Activated B cell treated with CpG ODN at 0.5 μM for 24 hours (primary cell): ENCODE data around the gene EPHB6. TPM values are rescaled to one million over a fixed set of nuclear protein-coding genes. Genes with fewer than 3 reads are reported as not detected.

Experiments used
- ATAC-seq: fragments of 200-7000 bp; cut with Tn5 transposase; one replicate; pipeline ENCODE4 v1.10.0; 2021; ENCODE audit warnings: low read depth, mild to moderate bottlenecking, moderate library complexity
- CTCF ChIA-PET: fragments of 350-600 bp; sonication (Branson Sonifier 250); formaldehyde crosslinking; loops from one replicate; lab custom pipeline; 2021; ENCODE audit warnings: antibody characterized with exemption; lab: Charles Lee
- POLR2A ChIA-PET: fragments of 350-600 bp; sonication (Branson Sonifier 250); formaldehyde crosslinking; loops from one replicate; lab custom pipeline; 2021; ENCODE audit warnings: antibody characterized with exemption; lab: Charles Lee
- DNase-seq: peaks from one replicate; pipeline ENCODE4 v3.0.0; 2022
- H3K27ac Mint-ChIP-seq: one replicate; pipeline ENCODE4 v1.8.0; 2020; ENCODE audit warnings: mixed read lengths
- H3K27me3 Mint-ChIP-seq: one replicate; pipeline ENCODE4 v1.8.0; 2021; ENCODE audit warnings: mixed read lengths
- H3K36me3 Mint-ChIP-seq: one replicate; pipeline ENCODE4 v1.8.0; 2021; ENCODE audit warnings: low read depth, mixed read lengths
- H3K4me1 Mint-ChIP-seq: one replicate; pipeline ENCODE4 v1.8.0; 2021; ENCODE audit warnings: mixed read lengths
- H3K4me3 Mint-ChIP-seq: one replicate; pipeline ENCODE4 v1.8.0; 2020; ENCODE audit warnings: mild to moderate bottlenecking, mixed read lengths
- H3K9me3 Mint-ChIP-seq: one replicate; pipeline ENCODE4 v1.8.0; 2020; ENCODE audit warnings: mixed read lengths
- intact Hi-C: fragments of 100-400 bp; cut with micrococcal nuclease; formaldehyde crosslinking; loops from one replicate; pipeline ENCODE4 v1.15.1; 2024
- total RNA-seq: library from RNA; stranded (reverse); gene quantifications from 2 replicates; pipeline ENCODE4 v1.2.3, GENCODE V29; 2022
- TF ChIP-seq, protein P1 (sequence below): fragments of 200-600 bp; IDR thresholded peaks from one replicate; pipeline ENCODE4 v1.8.0; 2022; ENCODE audit warnings: antibody characterized with exemption, mild to moderate bottlenecking

Gene EPHB6
- total RNA-seq, 1 donor from 2014 or later = 21.4 TPM

GRCh38 chr7:142862351-142862750 is 7.5 kb downstream of the EPHB6 start:
- intact Hi-C loops = no loop called here
- CTCF ChIA-PET = interaction anchor here (0.6 to 1.5 kb wide), 2 partner anchors 8 to 346 kb away, joined by 5 to 6 read pairs; no protein-coding TSS in a partner anchor
- DNase-seq (no peak), ATAC-seq (no peak)
- Mint-ChIP-seq H3K27ac (no peak overlapping the region), H3K4me1 (no peaks in the 10 kb centered on the region), H3K27me3 (no peaks in the 10 kb centered on the region), H3K4me3 (no peak overlapping the region), H3K36me3 (peaks cover 36% of the 10 kb centered on the region), H3K9me3 (no peaks in the 10 kb centered on the region)
- POLR2A ChIA-PET = no interaction called here
- TF ChIP-seq, protein P1, sequence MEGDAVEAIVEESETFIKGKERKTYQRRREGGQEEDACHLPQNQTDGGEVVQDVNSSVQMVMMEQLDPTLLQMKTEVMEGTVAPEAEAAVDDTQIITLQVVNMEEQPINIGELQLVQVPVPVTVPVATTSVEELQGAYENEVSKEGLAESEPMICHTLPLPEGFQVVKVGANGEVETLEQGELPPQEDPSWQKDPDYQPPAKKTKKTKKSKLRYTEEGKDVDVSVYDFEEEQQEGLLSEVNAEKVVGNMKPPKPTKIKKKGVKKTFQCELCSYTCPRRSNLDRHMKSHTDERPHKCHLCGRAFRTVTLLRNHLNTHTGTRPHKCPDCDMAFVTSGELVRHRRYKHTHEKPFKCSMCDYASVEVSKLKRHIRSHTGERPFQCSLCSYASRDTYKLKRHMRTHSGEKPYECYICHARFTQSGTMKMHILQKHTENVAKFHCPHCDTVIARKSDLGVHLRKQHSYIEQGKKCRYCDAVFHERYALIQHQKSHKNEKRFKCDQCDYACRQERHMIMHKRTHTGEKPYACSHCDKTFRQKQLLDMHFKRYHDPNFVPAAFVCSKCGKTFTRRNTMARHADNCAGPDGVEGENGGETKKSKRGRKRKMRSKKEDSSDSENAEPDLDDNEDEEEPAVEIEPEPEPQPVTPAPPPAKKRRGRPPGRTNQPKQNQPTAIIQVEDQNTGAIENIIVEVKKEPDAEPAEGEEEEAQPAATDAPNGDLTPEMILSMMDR = no peak

DNA sequence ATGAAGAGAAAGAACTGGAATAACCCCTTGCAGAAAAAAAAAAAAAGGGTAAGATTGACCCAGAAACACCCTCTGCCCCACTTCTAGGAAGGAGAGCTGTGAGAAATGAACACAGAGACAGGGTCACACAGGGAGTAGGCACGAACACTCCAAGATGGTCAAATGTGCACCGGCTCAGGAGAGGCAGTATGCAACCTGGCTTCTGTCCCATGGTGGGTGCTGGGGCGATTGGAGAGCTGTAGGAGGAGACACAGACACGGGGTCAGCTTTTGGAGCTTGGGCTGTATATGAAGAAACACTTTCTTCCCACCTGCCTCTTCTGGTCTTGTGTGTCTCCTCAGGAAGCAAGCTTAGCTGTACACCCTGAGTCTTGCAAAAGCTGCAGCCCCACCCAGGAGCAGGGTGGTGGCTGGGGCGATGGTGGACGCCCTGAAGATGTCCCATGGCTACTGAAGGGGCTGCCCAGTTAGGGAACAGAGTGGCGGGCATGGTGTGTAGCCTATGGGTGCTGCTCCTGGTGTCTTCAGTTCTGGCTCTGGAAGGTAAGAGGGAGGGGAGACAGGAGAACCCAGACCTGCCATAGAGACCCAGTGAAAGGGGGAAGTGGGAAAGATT is 8.0 kb downstream of the EPHB6 start:
- Mint-ChIP-seq H3K36me3 (peaks cover 38% of the 10 kb centered on the region), H3K4me1 (no peaks in the 10 kb centered on the region), H3K9me3 (no peaks in the 10 kb centered on the region), H3K4me3 (no peak overlapping the region), H3K27ac (no peak overlapping the region), H3K27me3 (no peaks in the 10 kb centered on the region)
- POLR2A ChIA-PET = no interaction called here
- DNase-seq (no peak), ATAC-seq (no peak)
- TF ChIP-seq, protein P1 = no peak
- CTCF ChIA-PET = interaction anchor here (0.6 to 1.5 kb wide), 2 partner anchors 9 to 347 kb away, joined by 5 to 6 read pairs; no protein-coding TSS in a partner anchor
- intact Hi-C loops = no loop called here

DNA sequence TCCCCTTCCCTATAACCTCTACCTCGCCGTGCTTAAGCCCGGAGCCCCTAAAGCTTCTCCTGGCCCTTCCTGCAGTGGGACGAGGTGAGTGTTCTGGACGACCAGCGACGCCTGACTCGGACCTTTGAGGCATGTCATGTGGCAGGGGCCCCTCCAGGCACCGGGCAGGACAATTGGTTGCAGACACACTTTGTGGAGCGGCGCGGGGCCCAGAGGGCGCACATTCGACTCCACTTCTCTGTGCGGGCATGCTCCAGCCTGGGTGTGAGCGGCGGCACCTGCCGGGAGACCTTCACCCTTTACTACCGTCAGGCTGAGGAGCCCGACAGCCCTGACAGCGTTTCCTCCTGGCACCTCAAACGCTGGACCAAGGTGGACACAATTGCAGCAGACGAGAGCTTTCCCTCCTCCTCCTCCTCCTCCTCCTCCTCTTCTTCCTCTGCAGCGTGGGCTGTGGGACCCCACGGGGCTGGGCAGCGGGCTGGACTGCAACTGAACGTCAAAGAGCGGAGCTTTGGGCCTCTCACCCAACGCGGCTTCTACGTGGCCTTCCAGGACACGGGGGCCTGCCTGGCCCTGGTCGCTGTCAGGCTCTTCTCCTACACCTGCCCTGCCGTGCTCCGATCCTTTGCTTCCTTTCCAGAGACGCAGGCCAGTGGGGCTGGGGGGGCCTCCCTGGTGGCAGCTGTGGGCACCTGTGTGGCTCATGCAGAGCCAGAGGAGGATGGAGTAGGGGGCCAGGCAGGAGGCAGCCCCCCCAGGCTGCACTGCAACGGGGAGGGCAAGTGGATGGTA is 9.2 kb downstream of the EPHB6 start:
- POLR2A ChIA-PET = no interaction called here
- DNase-seq = no peak
- intact Hi-C loops = no loop called here

DNA sequence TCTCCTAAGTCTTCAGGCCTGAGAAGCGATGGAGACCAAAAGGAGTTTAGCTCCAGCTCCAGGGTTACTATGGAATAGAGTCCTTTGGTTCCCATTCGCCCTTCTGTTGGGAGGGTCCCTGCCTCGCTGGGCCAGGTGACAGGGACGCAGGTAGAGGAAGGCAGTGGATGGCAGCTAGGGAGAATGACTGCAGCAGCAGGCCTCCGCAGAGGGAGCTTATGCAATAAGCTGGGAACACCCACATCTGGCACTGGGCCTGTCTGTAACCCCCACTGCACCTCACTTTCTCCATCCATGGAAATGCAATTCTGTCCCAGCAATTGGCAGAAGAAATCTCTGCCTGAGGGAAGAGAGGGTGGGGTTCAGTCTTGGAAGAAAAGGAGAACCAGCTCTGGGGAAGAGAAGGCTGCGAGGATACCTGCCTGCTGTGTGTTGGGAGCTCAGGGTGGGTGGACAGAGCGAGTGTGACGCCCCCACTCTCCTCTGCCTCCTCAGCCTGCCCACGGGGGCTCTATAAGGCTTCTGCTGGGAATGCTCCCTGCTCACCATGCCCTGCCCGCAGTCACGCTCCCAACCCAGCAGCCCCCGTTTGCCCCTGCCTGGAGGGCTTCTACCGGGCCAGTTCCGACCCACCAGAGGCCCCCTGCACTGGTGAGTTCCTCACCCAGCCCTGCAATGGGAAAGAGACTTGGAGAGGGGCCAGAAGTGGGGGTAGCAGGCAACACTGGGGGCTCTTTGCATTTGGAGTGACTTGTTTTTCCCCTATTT is 10.3 kb downstream of the EPHB6 start:
- intact Hi-C loops = no loop called here
- peaks cover 57% of the 10 kb centered on the region for H3K36me3 Mint-ChIP-seq
- no peak overlapping the region for H3K27ac Mint-ChIP-seq
- H3K27me3 Mint-ChIP-seq = no peaks in the 10 kb centered on the region
- H3K4me1 Mint-ChIP-seq = no peaks in the 10 kb centered on the region
- no peaks in the 10 kb centered on the region for H3K9me3 Mint-ChIP-seq
- DNase-seq (no peak), ATAC-seq (no peak)
- POLR2A ChIA-PET = no interaction called here
- TF ChIP-seq, protein P1 = no peak
- CTCF ChIA-PET = interaction anchor here (0.7 to 3.2 kb wide), 7 partner anchors 10 to 233 kb away, joined by 3 to 28 read pairs (median 7); partner anchors contain the start of gene EPHB6
- no peak overlapping the region for H3K4me3 Mint-ChIP-seq

More for the DNA sequence above, 9.2 kb downstream of the EPHB6 start:
- TF ChIP-seq, protein P1 = no peak
- Mint-ChIP-seq H3K4me3 (no peak overlapping the region), H3K9me3 (no peaks in the 10 kb centered on the region), H3K27ac (no peak overlapping the region), H3K36me3 (peaks cover 46% of the 10 kb centered on the region), H3K4me1 (no peaks in the 10 kb centered on the region), H3K27me3 (no peaks in the 10 kb centered on the region)
- no peak for ATAC-seq
- CTCF ChIA-PET = interaction anchor here (1.1 to 3.2 kb wide), 3 partner anchors 9 to 232 kb away, joined by 5 to 28 read pairs (median 7); partner anchors contain the start of gene EPHB6
